AG04450 (cell line): ENCODE data around the gene NYAP1. TPM values are rescaled to one million over a fixed set of nuclear protein-coding genes. Genes with fewer than 3 reads are reported as not detected.

Experiments used
- CTCF ChIA-PET: fragments of 300-600, 350-600 bp; formaldehyde crosslinking; extraction: SDS; loops from one replicate; lab custom pipeline; 2022; ENCODE audit warnings: antibody characterized with exemption, inconsistent platforms; lab: Charles Lee
- POLR2A ChIA-PET: fragments of 350-600 bp; formaldehyde crosslinking; extraction: SDS; loops from one replicate; lab custom pipeline; 2021; ENCODE audit warnings: antibody characterized with exemption, inconsistent platforms; lab: Yijun Ruan, JAX
- DNase-seq: peaks from one replicate; pipeline ENCODE4 v3.0.0-alpha.2; 2011; ENCODE audit warnings: low read depth, low spot score
- H3K27ac ChIP-seq: one replicate; pipeline ENCODE4 v1.5.1; 2012; ENCODE audit warnings: low read depth, low read length, control low read depth
- H3K27me3 ChIP-seq: one replicate; pipeline ENCODE4 v1.6.0; 2012; ENCODE audit warnings: low read length; ENCODE audit not compliant: control insufficient read depth, insufficient read depth
- H3K4me3 ChIP-seq: 2 replicates; pipeline ENCODE4 v1.5.1; 2011; ENCODE audit warnings: mild to moderate bottlenecking, low read depth, low read length, control low read depth
- H3K9me3 ChIP-seq: 2 replicates; pipeline ENCODE4 v1.5.1; 2012; ENCODE audit warnings: low read length; ENCODE audit not compliant: control insufficient read depth, insufficient read depth
- polyA plus RNA-seq: library from polyadenylated mRNA; depleted of rRNA; stranded (reverse); fragments of >200 nt; gene quantifications from 2 replicates; pipeline ENCODE4 v1.2.3, GENCODE V29; 2011
- TF ChIP-seq, protein P1 (sequence below): IDR thresholded peaks from 2 replicates; pipeline ENCODE4 v1.5.1; 2011; ENCODE audit warnings: low read depth, low read length, control low read depth, inconsistent platforms

Gene NYAP1
- polyA plus RNA-seq, 1 experiment = 0.35 TPM

DNA sequence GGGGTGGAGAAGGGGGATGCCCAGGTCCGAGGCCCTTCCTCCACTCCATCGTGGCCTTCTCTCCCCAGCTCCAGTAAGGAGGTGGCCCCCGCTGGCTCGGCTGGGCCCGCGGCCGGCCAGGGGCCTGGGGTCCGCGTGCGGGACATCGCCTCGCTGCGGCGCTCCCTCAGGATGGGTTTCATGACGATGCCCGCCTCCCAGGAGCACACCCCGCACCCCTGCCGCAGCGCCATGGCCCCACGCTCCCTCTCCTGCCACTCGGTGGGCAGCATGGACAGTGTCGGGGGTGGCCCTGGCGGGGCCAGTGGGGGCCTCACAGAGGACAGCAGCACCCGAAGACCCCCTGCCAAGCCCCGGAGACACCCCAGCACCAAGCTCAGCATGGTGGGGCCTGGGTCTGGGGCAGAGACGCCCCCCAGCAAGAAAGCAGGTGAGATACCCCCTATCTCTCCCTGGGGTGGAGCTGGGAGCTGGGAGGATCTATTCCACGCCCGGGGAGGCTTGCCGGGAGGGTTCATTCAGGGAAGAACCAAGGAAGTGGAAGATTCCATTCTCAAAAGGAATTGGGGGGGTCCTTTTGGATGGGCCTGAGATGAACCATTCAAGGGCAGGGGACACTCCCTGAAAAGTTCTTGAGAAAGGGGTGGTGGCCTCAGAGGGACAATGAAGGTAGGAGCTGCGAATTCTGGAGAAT lies 3.2 kb downstream of the NYAP1 start:
- H3K27me3 ChIP-seq = no peaks in the 10 kb centered on the region
- POLR2A ChIA-PET = interaction anchor here (0.7 kb wide), 1 partner anchor 99 kb away, joined by 3 read pairs; the partner anchor contains the start of genes FBXO24 and LRCH4
- CTCF ChIA-PET = interaction anchor here (1.0 kb wide), 1 partner anchor 17 kb away, joined by 3 read pairs; no protein-coding TSS in a partner anchor
- no peak for DNase-seq
- TF ChIP-seq, protein P1, sequence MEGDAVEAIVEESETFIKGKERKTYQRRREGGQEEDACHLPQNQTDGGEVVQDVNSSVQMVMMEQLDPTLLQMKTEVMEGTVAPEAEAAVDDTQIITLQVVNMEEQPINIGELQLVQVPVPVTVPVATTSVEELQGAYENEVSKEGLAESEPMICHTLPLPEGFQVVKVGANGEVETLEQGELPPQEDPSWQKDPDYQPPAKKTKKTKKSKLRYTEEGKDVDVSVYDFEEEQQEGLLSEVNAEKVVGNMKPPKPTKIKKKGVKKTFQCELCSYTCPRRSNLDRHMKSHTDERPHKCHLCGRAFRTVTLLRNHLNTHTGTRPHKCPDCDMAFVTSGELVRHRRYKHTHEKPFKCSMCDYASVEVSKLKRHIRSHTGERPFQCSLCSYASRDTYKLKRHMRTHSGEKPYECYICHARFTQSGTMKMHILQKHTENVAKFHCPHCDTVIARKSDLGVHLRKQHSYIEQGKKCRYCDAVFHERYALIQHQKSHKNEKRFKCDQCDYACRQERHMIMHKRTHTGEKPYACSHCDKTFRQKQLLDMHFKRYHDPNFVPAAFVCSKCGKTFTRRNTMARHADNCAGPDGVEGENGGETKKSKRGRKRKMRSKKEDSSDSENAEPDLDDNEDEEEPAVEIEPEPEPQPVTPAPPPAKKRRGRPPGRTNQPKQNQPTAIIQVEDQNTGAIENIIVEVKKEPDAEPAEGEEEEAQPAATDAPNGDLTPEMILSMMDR = no peak
- no peak overlapping the region for H3K27ac ChIP-seq
- no peak overlapping the region for H3K4me3 ChIP-seq
- H3K9me3 ChIP-seq = no peaks in the 10 kb centered on the region; the same call in 1 of the 2 replicates

DNA sequence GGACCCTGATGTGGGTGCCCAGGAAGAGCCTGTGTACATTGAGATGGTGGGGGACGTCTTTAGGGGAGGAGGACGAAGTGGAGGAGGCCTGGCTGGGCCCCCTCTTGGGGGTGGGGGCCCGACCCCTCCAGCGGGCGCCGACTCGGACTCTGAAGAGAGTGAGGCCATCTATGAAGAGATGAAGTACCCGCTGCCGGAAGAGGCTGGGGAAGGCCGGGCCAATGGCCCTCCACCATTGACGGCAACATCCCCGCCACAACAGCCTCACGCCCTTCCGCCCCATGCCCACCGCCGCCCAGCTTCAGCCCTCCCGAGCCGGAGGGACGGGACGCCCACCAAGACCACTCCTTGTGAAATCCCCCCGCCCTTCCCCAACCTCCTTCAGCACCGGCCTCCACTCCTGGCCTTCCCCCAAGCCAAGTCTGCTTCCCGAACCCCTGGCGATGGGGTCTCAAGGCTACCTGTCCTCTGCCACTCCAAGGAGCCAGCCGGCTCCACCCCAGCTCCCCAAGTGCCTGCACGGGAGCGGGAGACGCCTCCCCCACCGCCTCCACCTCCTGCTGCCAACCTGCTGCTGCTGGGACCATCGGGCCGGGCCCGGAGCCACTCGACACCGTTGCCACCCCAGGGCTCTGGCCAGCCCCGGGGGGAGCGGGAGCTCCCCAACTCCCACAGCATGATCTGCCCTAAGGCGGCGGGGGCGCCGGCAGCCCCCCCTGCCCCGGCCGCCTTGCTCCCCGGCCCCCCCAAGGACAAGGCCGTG lies 4.8 kb downstream of the NYAP1 start:
- Histone ChIP-seq H3K27me3 (no peaks in the 10 kb centered on the region), H3K4me3 (no peak overlapping the region), H3K9me3 (no peaks in the 10 kb centered on the region; the same call in 1 of the 2 replicates), H3K27ac (no peak overlapping the region)
- TF ChIP-seq, protein P1 = no peak
- DNase-seq = no peak
- POLR2A ChIA-PET = no interaction called here
- CTCF ChIA-PET = interaction anchor here (0.6 to 1.8 kb wide), 2 partner anchors 20 to 71 kb away, joined by 3 to 4 read pairs; no protein-coding TSS in a partner anchor

DNA sequence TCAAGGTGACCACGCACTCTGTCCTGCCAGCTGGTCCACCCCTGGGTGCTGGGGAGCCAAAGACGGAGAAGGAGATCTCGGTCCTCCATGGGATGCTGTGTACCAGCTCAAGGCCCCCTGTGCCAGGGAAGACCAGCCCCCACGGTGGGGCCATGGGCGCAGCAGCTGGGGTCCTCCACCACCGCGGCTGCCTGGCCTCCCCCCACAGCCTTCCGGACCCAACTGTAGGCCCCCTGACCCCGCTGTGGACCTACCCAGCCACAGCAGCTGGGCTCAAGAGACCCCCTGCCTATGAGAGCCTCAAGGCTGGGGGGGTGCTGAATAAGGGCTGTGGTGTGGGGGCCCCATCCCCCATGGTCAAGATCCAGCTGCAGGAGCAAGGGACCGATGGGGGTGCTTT lies 5.4 kb downstream of the NYAP1 start:
- H3K27ac ChIP-seq = no peak overlapping the region
- no peaks in the 10 kb centered on the region for H3K27me3 ChIP-seq
- no peak for DNase-seq
- ChIA-PET CTCF (interaction anchor here (0.6 to 1.8 kb wide), 2 partner anchors 71 to 75 kb away, joined by 4 read pairs; no protein-coding TSS in a partner anchor), POLR2A (interaction anchor here (1.1 to 1.4 kb wide), 2 partner anchors 10 to 61 kb away, joined by 5 to 8 read pairs; partner anchors contain the start of gene ZCWPW1)
- no peaks in the 10 kb centered on the region; the same call in 1 of the 2 replicates for H3K9me3 ChIP-seq
- no peak overlapping the region for H3K4me3 ChIP-seq
- TF ChIP-seq, protein P1 = no peak

DNA sequence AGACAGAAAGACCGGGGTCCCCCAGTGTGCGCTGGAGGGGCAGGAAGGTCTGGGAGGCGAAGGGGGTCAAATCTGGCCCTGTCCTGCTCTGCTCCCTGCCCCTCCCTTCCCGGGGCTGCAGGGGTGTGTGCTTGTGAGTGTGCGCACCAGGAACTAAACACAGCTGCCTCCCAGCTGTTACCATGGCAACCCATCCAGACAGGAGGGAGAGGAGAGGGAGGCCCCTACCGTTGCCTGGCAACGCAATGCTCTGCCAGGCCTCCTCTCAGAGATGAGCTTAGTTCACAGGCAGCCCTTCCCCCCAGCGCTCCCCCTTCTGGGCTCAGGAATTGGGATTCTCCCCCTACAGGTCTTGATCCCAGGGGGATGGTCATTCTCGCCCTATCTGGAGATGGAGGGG lies 6.1 kb downstream of the NYAP1 start:
- ChIA-PET POLR2A (interaction anchor here (0.7 to 1.4 kb wide), 3 partner anchors 10 to 61 kb away, joined by 5 to 8 read pairs (median 6); partner anchors contain the start of gene ZCWPW1), CTCF (interaction anchor here (0.6 to 1.8 kb wide), 2 partner anchors 70 to 74 kb away, joined by 4 read pairs; no protein-coding TSS in a partner anchor)
- Histone ChIP-seq H3K4me3 (no peak overlapping the region), H3K27me3 (no peaks in the 10 kb centered on the region), H3K27ac (no peak overlapping the region), H3K9me3 (no peaks in the 10 kb centered on the region; the same call in 1 of the 2 replicates)
- peak; percentile 94 for DNase-seq
- TF ChIP-seq, protein P1 = no peak
